Suppressor macrophage (primary cell): ENCODE results near the gene VAMP5.
"Not testable (repeated sequence)": the region's sequence is repeated elsewhere in the genome, so short reads cannot be mapped to it uniquely, and the experiment has no call there.

Experiments
- DNase-seq, 4 experiments: peaks; one replicate each; pipeline ENCODE4 v3.0.0-alpha.2; 2020 to 2022

Gene VAMP5

GRCh38 chr2:85601771-85602475 is 17.7 kb downstream of the VAMP5 start:
- DNase-seq, result peak; percentile 53 to 83 (median 66)

- DNase-seq, result peak; percentile 96 to 99 (median 98)
Observed at GRCh38 chr2:85602476-85603234, 18.4 kb downstream of the VAMP5 start, which contains the start of gene TMEM150A. TSS of gene TMEM150A (minus strand) at chr2:85602698. CDS start at chr2:85601948, 750 bp downstream.

- not testable (repeated sequence) for DNase-seq
Observed at GRCh38 chr2:85604133-85604444, 19.9 kb downstream of the VAMP5 start.

DNA sequence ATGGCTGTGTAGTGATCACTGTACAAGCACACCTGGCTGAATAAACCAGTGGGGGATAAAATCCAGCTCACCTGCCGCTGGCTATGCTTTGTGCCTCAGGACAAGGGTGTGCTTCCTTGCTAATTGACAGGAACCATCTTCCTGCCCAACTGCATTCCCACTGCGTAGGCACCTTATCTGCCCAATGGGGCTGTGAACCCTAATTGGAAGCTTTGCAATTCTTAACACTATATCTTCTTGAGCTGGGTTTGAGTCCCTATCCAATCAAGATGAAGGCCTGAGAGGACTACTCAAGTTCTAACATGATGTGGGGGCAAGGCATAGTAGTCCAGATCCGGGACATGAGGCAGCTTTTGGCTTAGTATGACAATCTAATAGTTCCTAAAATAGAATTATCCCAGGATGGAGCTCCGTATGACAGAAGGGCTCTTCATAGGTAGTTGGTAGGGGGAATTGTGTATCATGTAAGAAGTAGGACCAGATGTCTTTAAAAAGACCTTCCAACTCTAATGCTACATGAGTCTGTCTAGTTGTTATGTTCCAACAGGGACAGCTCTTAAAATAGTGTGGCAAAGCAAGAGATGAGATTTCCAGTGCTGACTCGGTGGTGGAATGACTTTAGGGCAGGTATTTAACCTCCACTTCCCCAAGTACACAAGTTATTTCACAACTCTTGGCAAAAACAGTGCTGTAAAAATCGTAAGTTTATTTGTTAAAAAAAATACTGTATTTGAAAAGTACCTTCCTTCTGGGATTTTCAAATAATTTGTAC is 20.5 kb downstream of the VAMP5 start:
- no peak for DNase-seq

DNA sequence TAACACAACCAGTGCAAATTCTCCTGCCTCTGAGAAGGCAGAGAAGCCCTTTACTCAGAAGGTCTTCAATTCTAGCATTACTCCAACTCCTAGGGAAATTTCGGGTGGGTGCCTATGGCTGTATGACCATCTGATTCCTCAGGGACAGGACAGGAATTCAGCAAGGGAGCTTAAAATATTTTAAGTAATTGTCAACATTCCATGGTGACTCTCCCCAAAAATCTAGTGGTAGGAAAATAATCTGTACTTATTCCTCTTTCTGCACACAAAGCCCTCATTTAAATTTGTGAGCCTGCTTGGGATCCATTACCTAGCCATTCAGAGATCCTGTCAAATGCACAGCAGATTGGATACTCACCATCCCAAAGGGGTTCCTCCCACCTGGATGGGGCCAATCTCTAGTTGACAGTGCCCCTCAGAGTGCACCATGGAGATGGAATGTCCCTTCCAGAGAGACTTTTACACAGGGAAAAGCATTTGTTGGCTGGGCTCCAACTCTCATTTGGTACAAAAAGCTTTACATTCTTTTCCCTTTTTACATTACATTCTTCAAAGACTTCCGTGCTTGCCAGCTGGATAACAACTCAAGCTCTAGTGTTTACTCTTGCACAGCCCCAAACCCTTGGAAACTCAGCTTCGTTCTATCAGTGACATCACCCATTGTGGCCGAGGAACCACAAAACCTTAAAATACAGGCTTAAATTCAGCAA is 21.3 kb downstream of the VAMP5 start:
- DNase-seq, result no peak

- DNase-seq, result no peak
Observed at GRCh38 chr2:85606116-85606455, 21.9 kb downstream of the VAMP5 start.

- DNase-seq, result no peak
Observed at GRCh38 chr2:85607268-85608215, 23.3 kb downstream of the VAMP5 start.

DNA sequence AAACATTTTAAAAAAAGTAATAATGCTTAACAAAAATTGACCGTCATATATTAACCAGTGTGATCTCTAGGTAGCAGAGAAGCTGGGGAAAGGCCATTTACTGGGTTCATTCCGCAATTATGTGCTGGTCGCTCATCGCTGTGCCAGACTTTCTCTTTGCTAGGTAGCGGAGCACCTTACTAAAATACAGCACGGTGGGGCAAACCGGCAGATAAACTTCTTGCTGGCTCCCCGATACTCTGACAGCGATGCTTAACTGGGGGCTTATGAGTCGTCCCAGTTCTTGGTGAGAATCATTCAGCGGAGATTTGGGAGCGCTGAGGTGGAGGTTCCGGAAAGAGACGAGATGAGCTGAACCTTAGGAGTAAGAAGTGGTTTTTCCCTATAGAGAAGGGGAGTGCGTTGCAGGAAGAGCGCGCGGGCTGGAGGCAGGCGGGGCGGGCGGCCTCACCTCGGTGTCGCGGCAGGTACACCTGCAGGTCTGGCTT is 27.0 kb downstream of the VAMP5 start:
- no peak for DNase-seq

DNA sequence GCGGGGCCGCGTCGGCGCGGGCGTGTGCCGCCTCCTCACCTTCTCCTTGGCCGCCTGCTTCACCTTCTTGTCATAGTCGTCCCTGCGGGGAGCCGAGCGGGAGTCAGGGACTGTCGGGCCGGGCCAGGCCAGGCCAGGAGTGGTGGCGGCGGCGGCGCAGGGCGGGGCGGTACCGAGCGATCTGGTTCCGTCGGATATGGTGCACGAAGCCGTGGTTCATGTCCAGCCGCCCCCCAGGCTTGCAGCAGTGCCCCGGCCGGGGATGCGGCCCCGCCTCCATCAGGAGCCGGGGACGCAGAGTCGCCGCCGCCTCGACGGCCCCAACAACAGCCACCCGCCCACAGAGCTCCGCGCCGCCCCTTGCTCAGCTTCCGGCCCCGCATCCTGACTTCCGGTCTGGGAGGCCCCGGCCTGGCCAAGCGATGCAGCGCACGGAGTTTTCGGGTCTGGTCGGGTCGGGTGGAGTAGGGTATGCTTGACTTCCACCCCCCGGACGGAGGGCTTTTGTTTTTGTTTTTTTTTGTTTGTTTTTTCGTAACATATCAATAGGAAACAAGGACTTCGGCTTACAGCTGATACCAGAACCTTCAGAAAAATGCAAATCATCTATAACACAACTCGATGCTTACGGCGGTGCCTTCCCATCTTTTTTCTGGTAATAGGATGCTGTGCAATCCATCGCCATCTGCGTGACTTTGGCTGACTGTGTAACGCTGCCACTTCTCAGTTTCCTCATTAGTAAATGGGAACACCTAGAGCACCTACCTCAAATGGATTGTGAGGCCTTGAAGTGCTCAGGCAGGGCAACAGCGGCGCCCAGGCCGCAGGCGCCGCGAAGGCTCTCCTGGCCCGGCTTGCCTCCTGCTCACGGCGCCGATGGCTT is 27.7 kb downstream of the VAMP5 start, which contains the start of gene C2orf68:
Gene C2orf68, minus strand, starts transcription at position 362 of the 883 bp plus-strand sequence. Its CDS starts 82 bp downstream, at position 280.
- DNase-seq, result peak; percentile 88 to 95 (median 94)

- DNase-seq, result no peak
Observed at GRCh38 chr2:85613717-85614515, 29.7 kb downstream of the VAMP5 start.

- not testable (repeated sequence) for DNase-seq
Observed at GRCh38 chr2:85614757-85615156, 30.5 kb downstream of the VAMP5 start.

GRCh38 chr2:85615413-85615728 is 31.1 kb downstream of the VAMP5 start:
- no peak for DNase-seq

- not testable (repeated sequence) for DNase-seq
Observed at GRCh38 chr2:85617723-85618122, 33.5 kb downstream of the VAMP5 start.

- DNase-seq, result no peak
Observed at GRCh38 chr2:85619617-85620016, 35.4 kb downstream of the VAMP5 start.

DNA sequence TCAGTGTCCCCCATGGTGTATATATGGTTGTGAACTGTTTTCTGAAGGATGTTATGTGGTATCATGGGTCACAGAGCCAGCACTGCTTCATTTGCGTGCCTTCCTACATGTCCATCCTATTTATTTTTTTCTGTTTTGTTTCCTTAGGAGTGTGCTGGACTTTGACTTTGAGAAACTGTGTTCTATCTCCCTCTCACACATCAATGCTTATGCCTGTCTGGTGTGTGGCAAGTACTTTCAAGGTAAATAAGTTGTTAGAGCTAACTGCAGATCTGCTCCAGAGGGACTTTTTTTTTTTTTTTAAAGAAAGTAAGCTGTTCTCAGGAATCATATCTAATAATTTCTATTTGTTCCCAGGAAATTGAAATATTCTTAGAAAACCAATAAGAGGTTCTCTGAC is 37.1 kb downstream of the VAMP5 start:
- no peak for DNase-seq

DNA sequence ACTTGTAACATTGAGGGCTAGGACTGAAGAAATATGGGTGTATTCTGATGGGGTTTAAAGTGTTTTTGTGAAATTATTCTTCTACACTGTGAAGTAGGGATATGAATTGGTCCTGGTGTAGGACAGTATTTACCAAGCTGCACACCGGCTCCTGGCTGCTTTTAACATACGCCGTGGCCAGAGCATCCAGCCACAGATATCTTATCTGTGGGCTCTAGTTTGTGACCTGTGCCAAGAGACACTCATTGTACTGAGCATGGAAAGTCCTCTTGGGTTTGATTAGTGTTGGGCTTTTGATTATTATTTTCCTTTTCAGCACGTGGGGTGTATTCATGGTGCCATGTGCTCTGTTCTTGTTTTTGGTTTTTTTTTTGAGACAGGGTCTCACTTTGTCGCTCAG is 39.8 kb downstream of the VAMP5 start:
- no peak for DNase-seq

DNA sequence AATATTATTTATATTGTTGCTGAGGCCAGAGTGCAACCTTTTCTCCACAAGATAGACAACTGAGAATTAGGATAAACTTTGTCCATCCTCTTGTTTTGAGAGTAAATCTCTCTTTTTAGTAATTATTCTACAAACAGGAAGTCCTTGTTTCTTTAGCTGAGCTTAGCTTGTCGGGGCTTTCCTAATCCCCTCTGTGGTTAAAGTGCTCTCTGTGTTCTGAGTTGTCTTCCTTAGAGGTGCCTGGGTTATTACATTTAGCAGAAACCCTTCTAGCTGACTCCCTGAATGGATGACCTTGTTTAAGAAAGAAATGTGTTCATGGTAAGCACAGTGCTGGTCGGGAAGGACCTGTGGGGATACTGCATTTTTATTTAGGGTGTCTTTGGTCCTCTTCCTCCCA is 44.4 kb downstream of the VAMP5 start:
- peak in 1 of 4 experiments; percentile 23 for DNase-seq

- DNase-seq, result no peak
Observed at GRCh38 chr2:85631316-85631715, 47.1 kb downstream of the VAMP5 start.

- peak; percentile 8 to 62 (median 42) for DNase-seq
Observed at GRCh38 chr2:85635011-85635410, 50.8 kb downstream of the VAMP5 start.
